GM19452 (cell line): ENCODE data around the gene PRR15L.

Source experiments
- ATAC-seq: cut with Tn5 transposase; IDR thresholded peaks from one replicate; pipeline ENCODE4 v1.9.1; 2021; ENCODE audit not compliant: unreplicated experiment

The PRR15L gene

GRCh38 chr17:47907932-47908562 lies 49.6 kb downstream of the PRR15L start:
- no peak for ATAC-seq

GRCh38 chr17:47906443-47906842 lies 51.2 kb downstream of the PRR15L start:
- no peak for ATAC-seq

- no peak for ATAC-seq
These were observed 52.4 kb downstream of the PRR15L start for GRCh38 chr17:47905221-47905733.

DNA sequence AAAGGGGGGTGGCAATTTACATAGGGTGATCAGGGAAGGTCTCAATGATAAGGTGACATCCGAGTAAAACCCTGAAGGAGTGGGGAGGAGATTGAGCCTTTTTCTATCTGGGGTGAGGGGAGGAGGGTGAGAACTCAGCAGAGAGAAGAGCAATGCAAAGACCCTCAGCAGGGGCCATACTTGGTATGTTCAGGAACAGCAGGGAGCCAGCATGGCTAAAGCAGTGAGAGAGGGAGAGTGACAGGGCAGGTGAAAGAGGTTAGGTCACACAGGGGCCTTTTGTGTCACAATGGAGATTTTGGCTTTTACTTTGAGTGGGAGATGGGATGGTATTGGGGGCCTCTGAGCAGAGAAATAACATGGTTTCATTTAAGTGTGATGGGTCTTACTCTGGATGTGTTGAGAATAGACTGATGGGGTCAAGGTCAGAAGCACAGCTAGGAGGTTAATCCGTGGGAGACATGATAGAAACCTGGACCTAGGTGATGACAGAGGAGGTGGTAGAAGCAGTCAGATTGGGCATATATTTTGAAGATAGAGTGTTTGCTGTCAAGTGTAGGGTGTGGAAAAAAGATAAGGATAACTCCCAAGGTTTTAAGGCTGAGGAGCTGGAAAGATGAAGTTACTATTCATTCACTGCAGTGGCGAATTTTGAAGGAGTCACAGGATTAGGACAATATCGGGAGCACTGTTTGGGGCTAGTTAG lies 55.5 kb downstream of the PRR15L start:
- no peak for ATAC-seq
